HepG2 (cell line): ENCODE data around the gene RAB3D. TPM values are rescaled to one million over a fixed set of nuclear protein-coding genes. Genes with fewer than 3 reads are reported as not detected.

Experiments used
- DNMT3B ChIP-seq: conservative IDR thresholded peaks from 2 replicates; pipeline ENCODE4 v1.6.1; 2016; ENCODE audit warnings: missing biosample characterization, control low read depth
- DZIP1 ChIP-seq: sonication (generic); formaldehyde crosslinking; IDR thresholded peaks from 2 replicates; pipeline ENCODE4 v1.5.0; 2020; ENCODE audit warnings: mild to moderate bottlenecking, missing genetic modification reagents
- E2F5 ChIP-seq: sonication (generic); formaldehyde crosslinking; conservative IDR thresholded peaks from 2 replicates; pipeline ENCODE4 v1.4.0; 2020; ENCODE audit warnings: missing genetic modification reagents
- FOXO1 ChIP-seq: sonication (generic); formaldehyde crosslinking; IDR thresholded peaks from 2 replicates; pipeline ENCODE4 v1.4.0; 2020; ENCODE audit warnings: missing genetic modification reagents
- SAFB2 ChIP-seq: sonication (generic); formaldehyde crosslinking; IDR thresholded peaks from 2 replicates; pipeline ENCODE4 v1.5.1; 2020; ENCODE audit warnings: missing genetic modification reagents, low read depth, mild to moderate bottlenecking, borderline replicate concordance
- STAG1 ChIP-seq: sonication (generic); formaldehyde crosslinking; IDR thresholded peaks from 2 replicates; pipeline ENCODE4 v1.4.0; 2020; ENCODE audit warnings: missing genetic modification reagents
- ZNF142 ChIP-seq: sonication (generic); formaldehyde crosslinking; IDR thresholded peaks from 2 replicates; pipeline ENCODE4 v1.4.0; 2020; ENCODE audit warnings: missing genetic modification reagents
- ZNF329 ChIP-seq: sonication (generic); formaldehyde crosslinking; IDR thresholded peaks from 2 replicates; pipeline ENCODE4 v1.9.0; 2021; ENCODE audit warnings: low read depth, mild to moderate bottlenecking, missing genetic modification reagents
- ZNF350 ChIP-seq: sonication (generic); formaldehyde crosslinking; IDR thresholded peaks from 2 replicates; pipeline ENCODE4 v1.4.0; 2020; ENCODE audit warnings: mild to moderate bottlenecking, low read depth, missing genetic modification reagents, borderline replicate concordance
- ZNF430 ChIP-seq: sonication (generic); formaldehyde crosslinking; IDR thresholded peaks from 2 replicates; pipeline ENCODE4 v1.9.0; 2021; ENCODE audit warnings: mild to moderate bottlenecking, missing genetic modification reagents
- ZNF468 ChIP-seq: sonication (generic); formaldehyde crosslinking; IDR thresholded peaks from 2 replicates; pipeline ENCODE4 v1.8.0; 2022; ENCODE audit warnings: mild to moderate bottlenecking, moderate library complexity, missing genetic modification reagents
- ZSCAN21 ChIP-seq: sonication (generic); formaldehyde crosslinking; IDR thresholded peaks from 2 replicates; pipeline ENCODE4 v1.8.0; 2022; ENCODE audit warnings: mild to moderate bottlenecking, missing genetic modification reagents, moderate library complexity, borderline replicate concordance
- polyA plus RNA-seq, 8 experiments: library from polyadenylated mRNA; depleted of rRNA in 3 of 8; stranded (reverse) in 7 of 8; unstranded in 1 of 8; fragments of >200 nt; fragmentation: Illumina TruSeq in 4 of 8; extraction: Trizol in 4 of 8; gene quantifications; 2 replicates each; pipeline versions ENCODE4 v1.2.1 to v1.2.3, GENCODE V29; 2011 to 2016; ENCODE audit warnings: low read depth in 4 of 8, missing spikeins in 1 of 8, mixed read lengths in 1 of 8; ENCODE audit not compliant: insufficient read depth in 1 of 8
- total RNA-seq, 5 experiments: library from RNA; depleted of rRNA; stranded (reverse); fragments of >200 nt; fragmentation: Illumina TruSeq; extraction: Trizol; gene quantifications; 2 replicates each; pipeline ENCODE4 v1.2.3, GENCODE V29; 2016; ENCODE audit warnings: low read depth in 1 of 5
- TF ChIP-seq, protein P1 (sequence below): sonication (generic); formaldehyde crosslinking; IDR thresholded peaks from 2 replicates; pipeline ENCODE4 v1.4.0; 2020; ENCODE audit warnings: missing genetic modification reagents
- TF ChIP-seq, protein P2 (sequence below): sonication (generic); formaldehyde crosslinking; IDR thresholded peaks from 2 replicates; pipeline ENCODE4 v1.4.0; 2020; ENCODE audit warnings: missing genetic modification reagents

Gene RAB3D
- total and polyA plus RNA-seq, 2 of the 13 experiments (the other 11 are each of a cell fraction or from before 2014, with no cell fraction given), result 2.0 to 16.1 TPM

DNA sequence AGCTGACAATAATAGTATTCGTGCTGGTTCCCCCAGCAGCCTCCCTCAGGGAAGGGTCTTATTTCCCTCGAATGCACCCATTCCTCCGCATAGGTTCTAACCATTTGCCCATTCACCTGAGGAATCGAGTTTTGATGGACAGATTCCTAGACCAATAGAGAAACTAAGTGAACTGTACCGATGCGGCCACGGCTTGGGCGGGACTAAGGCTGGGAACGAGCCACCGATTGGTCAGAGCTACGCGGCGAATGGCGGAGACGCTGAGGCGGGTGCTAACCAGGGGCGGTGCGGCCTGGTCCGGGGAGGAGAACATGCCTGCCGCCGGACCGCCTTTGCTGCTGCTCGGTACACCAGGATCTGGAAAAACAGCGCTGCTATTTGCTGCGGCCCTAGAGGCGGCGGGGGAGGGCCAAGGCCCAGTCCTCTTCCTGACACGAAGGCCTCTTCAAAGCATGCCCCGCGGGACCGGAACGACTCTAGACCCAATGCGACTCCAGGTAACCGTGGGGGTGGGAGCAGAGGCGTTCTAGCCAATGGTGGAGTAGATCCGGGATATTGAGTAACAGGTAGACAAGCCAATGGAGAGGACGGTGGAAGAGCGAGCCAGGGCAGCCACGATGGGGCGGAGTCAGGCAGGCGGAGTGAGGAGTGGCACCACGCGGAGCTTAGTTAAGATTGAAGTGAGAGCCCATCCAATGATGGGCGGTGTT lies 35.1 kb upstream of the RAB3D start, which contains the start of gene SWSAP1 (continued):
- TF ChIP-seq FOXO1 (CRISPR knock-in tag) (peak; percentile 40; the same call in 1 of the 2 replicates), STAG1 (no peak), DZIP1 (CRISPR knock-in tag) (peak; percentile 89; the same call in 1 of the 2 replicates), ZNF329 (CRISPR knock-in tag) (peak; percentile 89; the same call in 1 of the 2 replicates), ZNF468 (no peak), DNMT3B (0 out of 2 replicates have a peak, but pooled peaks have one; percentile 49), ZSCAN21 (CRISPR knock-in tag) (peak; percentile 34; the same call in 1 of the 2 replicates), ZNF430 (CRISPR knock-in tag) (no peak), SAFB2 (0 out of 2 replicates have a peak, but pooled peaks have one; percentile 56), ZNF350 (peak; percentile 33), E2F5 (CRISPR knock-in tag) (0 out of 2 replicates have a peak, but pooled peaks have one; percentile 54), ZNF142 (no peak; the same call in 1 of the 2 replicates)
- TF ChIP-seq, protein P1, sequence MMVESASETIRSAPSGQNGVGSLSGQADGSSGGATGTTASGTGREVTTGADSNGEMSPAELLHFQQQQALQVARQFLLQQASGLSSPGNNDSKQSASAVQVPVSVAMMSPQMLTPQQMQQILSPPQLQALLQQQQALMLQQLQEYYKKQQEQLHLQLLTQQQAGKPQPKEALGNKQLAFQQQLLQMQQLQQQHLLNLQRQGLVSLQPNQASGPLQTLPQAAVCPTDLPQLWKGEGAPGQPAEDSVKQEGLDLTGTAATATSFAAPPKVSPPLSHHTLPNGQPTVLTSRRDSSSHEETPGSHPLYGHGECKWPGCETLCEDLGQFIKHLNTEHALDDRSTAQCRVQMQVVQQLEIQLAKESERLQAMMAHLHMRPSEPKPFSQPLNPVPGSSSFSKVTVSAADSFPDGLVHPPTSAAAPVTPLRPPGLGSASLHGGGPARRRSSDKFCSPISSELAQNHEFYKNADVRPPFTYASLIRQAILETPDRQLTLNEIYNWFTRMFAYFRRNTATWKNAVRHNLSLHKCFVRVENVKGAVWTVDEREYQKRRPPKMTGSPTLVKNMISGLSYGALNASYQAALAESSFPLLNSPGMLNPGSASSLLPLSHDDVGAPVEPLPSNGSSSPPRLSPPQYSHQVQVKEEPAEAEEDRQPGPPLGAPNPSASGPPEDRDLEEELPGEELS (CRISPR knock-in tag), result peak; percentile 24; the same call in 1 of the 2 replicates
- TF ChIP-seq, protein P2, sequence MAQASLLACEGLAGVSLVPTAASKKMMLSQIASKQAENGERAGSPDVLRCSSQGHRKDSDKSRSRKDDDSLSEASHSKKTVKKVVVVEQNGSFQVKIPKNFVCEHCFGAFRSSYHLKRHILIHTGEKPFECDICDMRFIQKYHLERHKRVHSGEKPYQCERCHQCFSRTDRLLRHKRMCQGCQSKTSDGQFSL (CRISPR knock-in tag), result no peak; the same call in 1 of the 2 replicates
